MCF 10A (cell line): ENCODE data around the gene TPRX1. TPM values are rescaled to one million over a fixed set of nuclear protein-coding genes. Genes with fewer than 3 reads are reported as not detected.
"Not testable (repeated sequence)": the region's sequence is repeated elsewhere in the genome, so short reads cannot be mapped to it uniquely, and the experiment has no call there.

Experiments
- Bru-seq: library from RNA; stranded (reverse); fragments of 400-500 nt; gene quantifications from one replicate; lab custom pipeline; 2021; lab: Mats Ljungman, UMichigan
- BruChase-seq, 2 experiments: library from RNA; stranded (reverse); fragments of 400-500 nt; gene quantifications; one replicate each; lab custom pipeline; 2021; lab: Mats Ljungman, UMichigan
- BruUV-seq: library from RNA; stranded (reverse); fragments of 400-500 nt; replicated peaks from 2 replicates; lab custom pipeline; 2021; lab: Mats Ljungman, UMichigan
- CTCF ChIA-PET: fragments of 300-600 bp; sonication (Branson Sonifier 250); formaldehyde crosslinking; extraction: SDS; loops from one replicate; lab custom pipeline; 2021; ENCODE audit warnings: antibody characterized with exemption, inconsistent platforms; lab: Yijun Ruan, JAX
- POLR2A ChIA-PET: fragments of 300-600, 350-650 bp; sonication (Branson Sonifier 250); formaldehyde crosslinking; extraction: SDS; loops from one replicate; lab custom pipeline; 2020; ENCODE audit warnings: antibody characterized with exemption, inconsistent platforms; lab: Yijun Ruan, JAX
- DNase-seq: peaks from one replicate; pipeline ENCODE4 v3.0.0-alpha.2; 2018; ENCODE audit not compliant: unreplicated experiment
- H3K27ac Mint-ChIP-seq: one replicate; pipeline ENCODE4 v1.8.0; 2022; ENCODE audit warnings: mild to moderate bottlenecking, low read depth, mixed read lengths; ENCODE audit not compliant: unreplicated experiment
- H3K27me3 Mint-ChIP-seq: one replicate; pipeline ENCODE4 v1.8.0; 2022; ENCODE audit warnings: mixed read lengths; ENCODE audit not compliant: insufficient read depth, unreplicated experiment
- H3K36me3 Mint-ChIP-seq: one replicate; pipeline ENCODE4 v1.8.0; 2022; ENCODE audit warnings: mild to moderate bottlenecking, moderate library complexity, mixed read lengths; ENCODE audit not compliant: insufficient read depth, unreplicated experiment
- H3K4me1 Mint-ChIP-seq: one replicate; pipeline ENCODE4 v1.8.0; 2022; ENCODE audit warnings: mixed read lengths; ENCODE audit not compliant: insufficient read depth, unreplicated experiment
- H3K4me3 Mint-ChIP-seq: one replicate; pipeline ENCODE4 v1.8.0; 2022; ENCODE audit warnings: mild to moderate bottlenecking, moderate library complexity, mixed read lengths; ENCODE audit not compliant: unreplicated experiment
- H3K9me3 Mint-ChIP-seq: one replicate; pipeline ENCODE4 v1.8.0; 2022; ENCODE audit warnings: mixed read lengths; ENCODE audit not compliant: unreplicated experiment
- CTCF ChIP-seq: fragments of 200-600 bp; IDR thresholded peaks from one replicate; pipeline ENCODE4 v1.8.0; 2022; ENCODE audit warnings: antibody characterized with exemption, mild to moderate bottlenecking; ENCODE audit not compliant: unreplicated experiment
- intact Hi-C: fragments of 100-400 bp; cut with micrococcal nuclease; formaldehyde crosslinking; loops from 2 replicates; pipeline ENCODE4 v1.14.1; 2022
- long read RNA-seq: library from polyadenylated mRNA; stranded (forward); transcript quantifications from one replicate; pipeline ENCODE4 v2.0.0, GENCODE V29; 2022
- total RNA-seq: library from RNA; stranded (reverse); gene quantifications from 2 replicates; pipeline ENCODE4 v1.2.3, GENCODE V29; 2022

Gene TPRX1
- not detected in 2 replicates for total RNA-seq
- not detected for Bru-seq, nascent RNA
- BruChase-seq, experiment 1, labeled RNA remaining after a 6-hour chase, result not detected
- not detected for BruChase-seq, experiment 2, labeled RNA remaining after a 2-hour chase
- long read RNA-seq, result 0 reads

- H3K4me1 Mint-ChIP-seq, intact Hi-C loops, POLR2A ChIA-PET, BruUV-seq, H3K4me3 Mint-ChIP-seq, DNase-seq, H3K27me3 Mint-ChIP-seq, H3K36me3 Mint-ChIP-seq, H3K27ac Mint-ChIP-seq, H3K9me3 Mint-ChIP-seq: not testable (repeated sequence)
- CTCF ChIA-PET, result interaction anchor here (0.9 kb wide), 1 partner anchor 10 kb away, joined by 3 read pairs; no protein-coding TSS in a partner anchor
These were observed at the start of gene TPRX1 for GRCh38 chr19:47804451-47804850. Gene TPRX1 (minus strand): TSS chr19:47804551. CDS start chr19:47804539, 12 bp downstream.

GRCh38 chr19:47853003-47853402 lies 48.7 kb upstream of the TPRX1 start:
- H3K27ac Mint-ChIP-seq, result no peak overlapping the region
- DNase-seq, result no peak
- no peaks in the 10 kb centered on the region for H3K36me3 Mint-ChIP-seq
- H3K4me3 Mint-ChIP-seq, result no peak overlapping the region
- TF ChIP-seq CTCF, result no peak
- BruUV-seq, result no TSS peak
- ChIA-PET CTCF (interaction anchor here (0.6 to 1.3 kb wide), 3 partner anchors 10 to 154 kb away, joined by 3 to 4 read pairs (median 3); no protein-coding TSS in a partner anchor), POLR2A (no interaction called here)
- intact Hi-C loops, result no loop called here
- H3K27me3 Mint-ChIP-seq, result peaks cover 56% of the 10 kb centered on the region
- H3K4me1 Mint-ChIP-seq, result peaks cover 7% of the 10 kb centered on the region
- H3K9me3 Mint-ChIP-seq, result no peaks in the 10 kb centered on the region

- intact Hi-C loops, result no loop called here
- POLR2A ChIA-PET, result interaction anchor here (0.8 kb wide), 1 partner anchor 14 kb away, joined by 3 read pairs; no protein-coding TSS in a partner anchor
- BruUV-seq, result no TSS peak
- H3K27me3 Mint-ChIP-seq, result peaks cover 67% of the 10 kb centered on the region
- no peak overlapping the region for H3K4me3 Mint-ChIP-seq
- peak; percentile 22 for DNase-seq
- H3K4me1 Mint-ChIP-seq, result peaks cover 7% of the 10 kb centered on the region
- no peaks in the 10 kb centered on the region for H3K36me3 Mint-ChIP-seq
- no peak overlapping the region for H3K27ac Mint-ChIP-seq
- no peaks in the 10 kb centered on the region for H3K9me3 Mint-ChIP-seq
- CTCF ChIA-PET, result interaction anchor here (1.0 to 2.8 kb wide), 2 partner anchors 15 to 21 kb away, joined by 3 to 9 read pairs; no protein-coding TSS in a partner anchor
- TF ChIP-seq CTCF, result peak; percentile 31
These were observed 44.6 kb upstream of the TPRX1 start for GRCh38 chr19:47848823-47849473.

GRCh38 chr19:47848425-47848822 lies 44.1 kb upstream of the TPRX1 start:
- ChIA-PET POLR2A (interaction anchor here (0.8 kb wide), 1 partner anchor 15 kb away, joined by 3 read pairs; no protein-coding TSS in a partner anchor), CTCF (interaction anchor here (1.0 to 2.8 kb wide), 2 partner anchors 15 to 22 kb away, joined by 3 to 9 read pairs; no protein-coding TSS in a partner anchor)
- no peak for DNase-seq
- Mint-ChIP-seq H3K9me3 (no peaks in the 10 kb centered on the region), H3K27me3 (peaks cover 67% of the 10 kb centered on the region), H3K4me3 (no peak overlapping the region), H3K4me1 (peaks cover 7% of the 10 kb centered on the region), H3K27ac (no peak overlapping the region), H3K36me3 (no peaks in the 10 kb centered on the region)
- intact Hi-C loops, result no loop called here
- no peak for TF ChIP-seq CTCF
- no TSS peak for BruUV-seq
